Vein endothelial cell (primary cell): Measurements from ENCODE around the gene ACTR3C. TPM values are rescaled to one million over a fixed set of nuclear protein-coding genes. Genes with fewer than 3 reads are reported as not detected.

ENCODE experiments used
- total RNA-seq: library from RNA; depleted of rRNA; stranded (reverse); fragments of >200 nt; gene quantifications from 2 replicates; pipeline ENCODE4 v1.2.3, GENCODE V29; 2012

The ACTR3C gene
- total RNA-seq: 0.67 and 2.0 TPM in 2 replicates

GRCh38 chr7:150322833-150323681, at the start of gene ACTR3C, which contains the start of gene LRRC61:
TSS of gene ACTR3C (minus strand) at chr7:150323545. CDS start at chr7:150295296, 28,249 bp downstream.
TSS of gene LRRC61 (plus strand) at chr7:150323355. CDS start at chr7:150336862, 13,507 bp downstream.

GRCh38 chr7:150368096-150368883, 44.9 kb upstream of the ACTR3C start, which contains the start of gene REPIN1:
TSS of gene REPIN1 (plus strand) at chr7:150368822. CDS start at chr7:150369712, 890 bp downstream.

GRCh38 chr7:150341263-150342120, 18.1 kb upstream of the ACTR3C start, which contains the start of gene RARRES2:
TSS of gene RARRES2 (minus strand) at chr7:150341629. CDS start at chr7:150340609, 1,020 bp downstream.

Other genes starting within 250 kb of the ACTR3C start
- 0.29 and 2.0 TPM in 2 replicates for gene LRRC61, start 190 bp downstream of the ACTR3C start, total RNA-seq
- gene RARRES2, start 18.1 kb upstream of the ACTR3C start, total RNA-seq: not detected in 2 replicates
- 125 and 130 TPM in 2 replicates for gene REPIN1, start 45.3 kb upstream of the ACTR3C start, total RNA-seq
- 4.8 and 6.9 TPM in 2 replicates for gene ZNF775, start 55.8 kb upstream of the ACTR3C start, total RNA-seq
- 49.6 and 68.7 TPM in 2 replicates for gene GIMAP8, start 127.1 kb upstream of the ACTR3C start, total RNA-seq
- 25.2 and 31.6 TPM in 2 replicates for gene GIMAP7, start 191.3 kb upstream of the ACTR3C start, total RNA-seq
- gene GIMAP4, start 243.8 kb upstream of the ACTR3C start, total RNA-seq: 134 and 166 TPM in 2 replicates